Neural cell (in vitro differentiated cells): ENCODE measurements around the gene SNX6.

Source experiments
- EP300 ChIP-seq: fragments of 450-650 bp; conservative IDR thresholded peaks from 2 replicates; pipeline ENCODE4 v1.6.1; 2014; ENCODE audit warnings: antibody characterized with exemption, mild to moderate bottlenecking, moderate library complexity; ENCODE audit not compliant: poor library complexity, severe bottlenecking
- EZH2 ChIP-seq: fragments of 200-600, 300-800 bp; shearing (Covaris generic), sonication (generic); IDR thresholded peaks from 2 replicates; pipeline ENCODE4 v1.6.1; 2014; ENCODE audit warnings: antibody characterized with exemption, low read length, borderline replicate concordance, mild to moderate bottlenecking; ENCODE audit not compliant: insufficient read depth, poor library complexity, severe bottlenecking
- POLR2AphosphoS5 ChIP-seq: IDR thresholded peaks from 2 replicates; pipeline ENCODE4 v1.6.1; 2012
- RAD21 ChIP-seq: fragments of 450-650 bp; conservative IDR thresholded peaks from 2 replicates; pipeline ENCODE4 v1.6.1; 2014; ENCODE audit warnings: antibody characterized with exemption, mild to moderate bottlenecking, moderate library complexity
- TF ChIP-seq, protein P1 (sequence below): fragments of 450-650 bp; IDR thresholded peaks from 2 replicates; pipeline ENCODE4 v1.5.1; 2014; ENCODE audit warnings: antibody characterized with exemption, mild to moderate bottlenecking, moderate library complexity; ENCODE audit not compliant: poor library complexity, severe bottlenecking

DNA sequence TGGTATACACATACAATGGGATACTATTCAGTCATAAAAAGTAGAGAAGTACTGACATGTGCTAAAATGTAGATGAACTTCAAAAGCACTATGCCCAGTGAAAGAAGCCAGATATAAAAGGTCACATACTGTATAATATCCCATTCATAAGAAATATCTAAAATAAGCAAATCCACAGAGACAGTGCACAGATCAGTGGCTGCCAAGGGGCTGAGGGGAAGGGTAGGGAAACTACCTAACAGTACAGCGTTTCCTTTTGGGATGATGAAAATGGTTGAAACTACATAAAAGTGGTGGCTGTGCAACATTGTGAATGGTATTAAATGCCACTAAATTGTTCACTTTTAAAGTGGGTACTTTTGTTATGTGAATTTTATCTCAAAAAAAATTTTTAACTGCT, 102.4 kb downstream of the SNX6 start:
- TF ChIP-seq, protein P1, sequence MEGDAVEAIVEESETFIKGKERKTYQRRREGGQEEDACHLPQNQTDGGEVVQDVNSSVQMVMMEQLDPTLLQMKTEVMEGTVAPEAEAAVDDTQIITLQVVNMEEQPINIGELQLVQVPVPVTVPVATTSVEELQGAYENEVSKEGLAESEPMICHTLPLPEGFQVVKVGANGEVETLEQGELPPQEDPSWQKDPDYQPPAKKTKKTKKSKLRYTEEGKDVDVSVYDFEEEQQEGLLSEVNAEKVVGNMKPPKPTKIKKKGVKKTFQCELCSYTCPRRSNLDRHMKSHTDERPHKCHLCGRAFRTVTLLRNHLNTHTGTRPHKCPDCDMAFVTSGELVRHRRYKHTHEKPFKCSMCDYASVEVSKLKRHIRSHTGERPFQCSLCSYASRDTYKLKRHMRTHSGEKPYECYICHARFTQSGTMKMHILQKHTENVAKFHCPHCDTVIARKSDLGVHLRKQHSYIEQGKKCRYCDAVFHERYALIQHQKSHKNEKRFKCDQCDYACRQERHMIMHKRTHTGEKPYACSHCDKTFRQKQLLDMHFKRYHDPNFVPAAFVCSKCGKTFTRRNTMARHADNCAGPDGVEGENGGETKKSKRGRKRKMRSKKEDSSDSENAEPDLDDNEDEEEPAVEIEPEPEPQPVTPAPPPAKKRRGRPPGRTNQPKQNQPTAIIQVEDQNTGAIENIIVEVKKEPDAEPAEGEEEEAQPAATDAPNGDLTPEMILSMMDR = no peak
- TF ChIP-seq POLR2AphosphoS5 (no peak), RAD21 (no peak), EP300 (no peak), EZH2 (no peak)
